NCI-H526 treated with DMSO at 0.1 percent for 48 hours (cell line): ENCODE measurements around the gene TMEM126A.

ENCODE experiments used
- DNase-seq: peaks from one replicate; lab custom pipeline; 2025; lab: John Stamatoyannopoulos, UW

Gene TMEM126A

GRCh38 chr11:85695546-85695945 lies 47.8 kb downstream of the TMEM126A start:
- DNase-seq, result no peak

GRCh38 chr11:85697747-85698146 lies 50.0 kb downstream of the TMEM126A start:
- DNase-seq, result no peak

- DNase-seq, result no peak
These were observed 50.4 kb downstream of the TMEM126A start for GRCh38 chr11:85698195-85698594.

GRCh38 chr11:85699957-85700741 lies 52.4 kb downstream of the TMEM126A start:
- DNase-seq, result no peak

GRCh38 chr11:85704967-85705366 lies 57.2 kb downstream of the TMEM126A start:
- no peak for DNase-seq

- no peak for DNase-seq
These were observed 58.0 kb downstream of the TMEM126A start for GRCh38 chr11:85705800-85706199.
